ENCODE data around the gene SEC16B. TPM values are rescaled to one million over a fixed set of nuclear protein-coding genes. Genes with fewer than 3 reads are reported as not detected.

Gene SEC16B
- total and polyA plus RNA-seq, 2 experiments from 2014 or later: 1.8 to 1.9 TPM

- Histone ChIP-seq H3K9me3 (ENCODE audit: low read depth) (no peaks in the 10 kb centered on the region), H4K20me1 (ENCODE audit: insufficient read depth) (no peaks in the 10 kb centered on the region), H3K27me3 (replicated peaks; ENCODE audit: insufficient read depth) (no peaks in the 10 kb centered on the region), H3K4me2 (ENCODE audit: unreplicated experiment) (no peak overlapping the region), H3K27ac (no peak overlapping the region), H3K36me3 (ENCODE audit: low read depth) (no peaks in the 10 kb centered on the region), H3K79me2 (ENCODE audit: insufficient read depth) (no peaks in the 10 kb centered on the region), H3K9ac (no peak overlapping the region), H2AFZ (no peak overlapping the region), H3K4me3 (no peak overlapping the region), H3K9me2 (ENCODE audit: insufficient read depth) (no peaks in the 10 kb centered on the region), H3F3A (ENCODE audit: insufficient read depth) (no peaks in the 10 kb centered on the region), H3K4me1 (ENCODE audit: insufficient read depth) (peaks cover 11% of the 10 kb centered on the region)
- no peak for TF ChIP-seq EZH2 (IDR thresholded peaks at IDR 0.05; ENCODE audit: insufficient read depth, poor library complexity, severe bottlenecking)
- no peak for TF ChIP-seq EZH2phosphoT487 (IDR thresholded peaks at IDR 0.05; ENCODE audit: insufficient read depth, low read depth)
- in situ Hi-C loops (cut with MboI): loop anchor here (10.0 kb wide), 1 partner anchor 1047 kb away; no protein-coding TSS in a partner anchor
- DNase-seq: no peak
- WGBS, 2 experiments (ENCODE audit: low coverage in 1 of 2, low lambda C conversion rate in 2 of 2, missing lambda C conversion rate in 2 of 2): 78 to 83% methylated on average over 5 of the region's 5 CpGs
Observed at GRCh38 chr1:177941976-177942375, 27.9 kb downstream of the SEC16B start.

GRCh38 chr1:177940682-177941081 lies 29.2 kb downstream of the SEC16B start:
- H3K27ac ChIP-seq: no peak overlapping the region
- in situ Hi-C loops (cut with MboI): loop anchor here (10.0 kb wide), 1 partner anchor 1046 kb away; no protein-coding TSS in a partner anchor
- WGBS, 2 experiments (ENCODE audit: low coverage in 1 of 2, low lambda C conversion rate in 2 of 2, missing lambda C conversion rate in 2 of 2): 83 to 86% methylated on average over 3 of the region's 3 CpGs
- peaks cover 11% of the 10 kb centered on the region for H3K4me1 ChIP-seq (ENCODE audit: insufficient read depth)
- H3K9ac ChIP-seq: no peak overlapping the region
- no peaks in the 10 kb centered on the region for H3K27me3 ChIP-seq (replicated peaks; ENCODE audit: insufficient read depth)
- DNase-seq: no peak
- H3K4me3 ChIP-seq: no peak overlapping the region
- H3K79me2 ChIP-seq (ENCODE audit: insufficient read depth): no peaks in the 10 kb centered on the region
- no peak for TF ChIP-seq EZH2 (IDR thresholded peaks at IDR 0.05; ENCODE audit: insufficient read depth, poor library complexity, severe bottlenecking)
- TF ChIP-seq EZH2phosphoT487 (IDR thresholded peaks at IDR 0.05; ENCODE audit: insufficient read depth, low read depth): no peak
- no peak overlapping the region for H3K4me2 ChIP-seq (ENCODE audit: unreplicated experiment)
- no peaks in the 10 kb centered on the region for H4K20me1 ChIP-seq (ENCODE audit: insufficient read depth)
- no peaks in the 10 kb centered on the region for H3F3A ChIP-seq (ENCODE audit: insufficient read depth)
- H2AFZ ChIP-seq: no peak overlapping the region
- no peaks in the 10 kb centered on the region for H3K9me2 ChIP-seq (ENCODE audit: insufficient read depth)
- H3K9me3 ChIP-seq (ENCODE audit: low read depth): no peaks in the 10 kb centered on the region
- H3K36me3 ChIP-seq (ENCODE audit: low read depth): no peaks in the 10 kb centered on the region

DNA sequence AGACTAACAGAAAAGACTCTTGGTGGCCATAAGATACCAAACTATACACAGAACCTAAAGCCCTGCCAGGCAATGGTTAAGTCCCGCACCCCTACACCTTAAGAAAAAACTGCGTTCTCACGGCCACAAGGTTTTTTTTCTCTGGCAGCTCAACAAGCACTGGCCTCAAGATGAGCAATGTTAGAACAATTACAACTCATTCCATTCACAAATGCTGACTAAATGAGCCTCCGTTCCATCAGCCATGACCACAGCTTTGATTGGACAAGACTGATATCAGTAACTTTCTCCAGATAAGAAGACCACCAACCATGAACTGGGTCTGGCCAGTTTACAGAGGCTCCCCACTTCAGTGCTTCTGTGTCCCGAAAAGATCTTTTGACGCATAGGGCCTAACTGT lies 31.9 kb downstream of the SEC16B start:
- in situ Hi-C loops (cut with MboI): no loop called here
- Histone ChIP-seq H3K36me3 (ENCODE audit: low read depth) (no peaks in the 10 kb centered on the region), H3K9ac (no peak overlapping the region), H3K4me1 (ENCODE audit: insufficient read depth) (peaks cover 19% of the 10 kb centered on the region), H3F3A (ENCODE audit: insufficient read depth) (no peaks in the 10 kb centered on the region), H4K20me1 (ENCODE audit: insufficient read depth) (no peaks in the 10 kb centered on the region), H3K27ac (no peak overlapping the region), H3K9me3 (ENCODE audit: low read depth) (no peaks in the 10 kb centered on the region), H3K9me2 (ENCODE audit: insufficient read depth) (no peaks in the 10 kb centered on the region), H3K79me2 (ENCODE audit: insufficient read depth) (no peaks in the 10 kb centered on the region), H2AFZ (0 out of 2 replicates have a peak overlapping the region, but pooled peaks have one; percentile 30), H3K4me2 (ENCODE audit: unreplicated experiment) (no peak overlapping the region), H3K4me3 (no peak overlapping the region), H3K27me3 (replicated peaks; ENCODE audit: insufficient read depth) (no peaks in the 10 kb centered on the region)
- WGBS, 2 experiments (ENCODE audit: low coverage in 1 of 2, low lambda C conversion rate in 2 of 2, missing lambda C conversion rate in 2 of 2): 53 to 63% methylated on average over 6 of the region's 6 CpGs
- peak; percentile 81 for DNase-seq
- TF ChIP-seq EZH2phosphoT487 (IDR thresholded peaks at IDR 0.05; ENCODE audit: insufficient read depth, low read depth) (no peak), EZH2 (IDR thresholded peaks at IDR 0.05; ENCODE audit: insufficient read depth, poor library complexity, severe bottlenecking) (no peak)

DNA sequence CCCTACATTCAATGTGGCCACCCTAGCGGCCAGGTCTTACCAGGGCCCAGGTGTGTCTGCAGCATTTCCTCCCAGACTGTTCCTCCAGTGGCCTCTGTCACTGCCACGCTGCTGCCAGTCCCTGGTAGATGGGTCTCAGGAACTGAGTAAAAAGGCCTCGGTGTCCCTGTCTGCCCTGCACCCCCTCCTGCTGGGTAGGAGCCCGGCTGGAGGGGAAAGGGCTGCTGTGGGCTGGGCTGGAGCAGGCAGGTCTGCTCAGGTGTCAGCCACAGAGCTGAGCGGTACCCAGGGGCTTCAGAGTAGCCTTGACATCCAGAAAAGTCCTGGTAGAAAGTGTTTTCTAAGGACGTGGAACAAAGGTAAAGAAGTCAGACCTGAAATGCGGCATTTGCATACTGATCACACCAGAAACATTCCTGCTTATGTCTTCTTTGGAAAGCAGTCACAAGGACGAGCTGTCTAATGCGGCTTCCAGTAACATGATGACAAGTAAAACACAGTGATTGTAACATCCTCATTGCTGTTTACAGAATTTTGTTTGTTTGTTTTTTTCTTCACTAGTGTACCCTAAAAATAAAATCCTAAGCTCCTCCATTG lies 32.6 kb downstream of the SEC16B start:
- in situ Hi-C loops (cut with MboI): no loop called here

More for the DNA sequence above, 32.6 kb downstream of the SEC16B start:
- Histone ChIP-seq H3K27ac (no peak overlapping the region), H3K9me3 (ENCODE audit: low read depth) (no peaks in the 10 kb centered on the region), H4K20me1 (ENCODE audit: insufficient read depth) (no peaks in the 10 kb centered on the region), H3K27me3 (replicated peaks; ENCODE audit: insufficient read depth) (no peaks in the 10 kb centered on the region), H3K36me3 (ENCODE audit: low read depth) (no peaks in the 10 kb centered on the region), H2AFZ (no peak overlapping the region), H3K4me1 (ENCODE audit: insufficient read depth) (peaks cover 19% of the 10 kb centered on the region), H3K9ac (no peak overlapping the region), H3K9me2 (ENCODE audit: insufficient read depth) (no peaks in the 10 kb centered on the region), H3K79me2 (ENCODE audit: insufficient read depth) (no peaks in the 10 kb centered on the region), H3F3A (ENCODE audit: insufficient read depth) (no peaks in the 10 kb centered on the region), H3K4me2 (ENCODE audit: unreplicated experiment) (no peak overlapping the region), H3K4me3 (no peak overlapping the region)
- WGBS, 2 experiments (ENCODE audit: low coverage in 1 of 2, low lambda C conversion rate in 2 of 2, missing lambda C conversion rate in 2 of 2): 76 to 84% methylated on average over 9 of the region's 9 CpGs
- no peak for DNase-seq
- TF ChIP-seq EZH2phosphoT487 (IDR thresholded peaks at IDR 0.05; ENCODE audit: insufficient read depth, low read depth) (no peak), EZH2 (IDR thresholded peaks at IDR 0.05; ENCODE audit: insufficient read depth, poor library complexity, severe bottlenecking) (no peak)

All from GM23248 (cell line).